ENCODE data around the gene TEX52.

TEX52 gene

DNA sequence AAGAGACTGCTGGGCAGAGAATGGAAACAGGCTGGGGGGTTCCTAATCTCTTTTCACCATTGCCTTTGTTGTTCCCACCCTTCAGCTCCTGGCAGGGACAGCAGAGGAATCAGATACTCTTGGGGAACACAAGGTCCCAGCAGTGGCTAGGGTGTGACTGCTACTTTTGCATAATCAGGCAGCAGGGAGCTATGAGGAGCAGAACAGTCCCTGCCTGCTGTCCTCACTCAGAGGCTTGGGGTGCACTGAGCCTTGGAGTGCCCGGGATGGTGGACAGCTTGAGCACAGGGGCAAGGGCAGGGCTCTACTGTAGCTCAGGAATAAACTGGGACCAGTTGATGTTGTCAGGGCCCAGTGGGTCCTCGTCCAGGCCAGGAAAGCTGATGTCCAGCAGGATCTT is 1.5 kb upstream of the TEX52 start:
- H3K4me3 ChIP-seq = no peak overlapping the region
- H3K27ac ChIP-seq = no peak overlapping the region
- H3K9me3 ChIP-seq (replicated peaks in 1 of 11) = no peaks in the 10 kb centered on the region
- peaks cover 0 to 50% (median 28%) of the 10 kb centered on the region in 11 experiments; a peak in 14 of 22 replicates for H4K20me1 ChIP-seq
- H3K4me1 ChIP-seq = peaks cover 0 to 17% (median 10%) of the 10 kb centered on the region in 10 experiments; a peak in 13 of 20 replicates
- TF ChIP-seq Cebpa-rat (IDR thresholded peaks at IDR 0.05) = no peak
- H3K9ac ChIP-seq = no peak overlapping the region
- H3K36me3 ChIP-seq = peaks cover 43 to 73% (median 67%) of the 10 kb centered on the region in 11 experiments
- H3K4me2 ChIP-seq = no peak overlapping the region
- H3K27me3 ChIP-seq = no peaks in the 10 kb centered on the region

DNA sequence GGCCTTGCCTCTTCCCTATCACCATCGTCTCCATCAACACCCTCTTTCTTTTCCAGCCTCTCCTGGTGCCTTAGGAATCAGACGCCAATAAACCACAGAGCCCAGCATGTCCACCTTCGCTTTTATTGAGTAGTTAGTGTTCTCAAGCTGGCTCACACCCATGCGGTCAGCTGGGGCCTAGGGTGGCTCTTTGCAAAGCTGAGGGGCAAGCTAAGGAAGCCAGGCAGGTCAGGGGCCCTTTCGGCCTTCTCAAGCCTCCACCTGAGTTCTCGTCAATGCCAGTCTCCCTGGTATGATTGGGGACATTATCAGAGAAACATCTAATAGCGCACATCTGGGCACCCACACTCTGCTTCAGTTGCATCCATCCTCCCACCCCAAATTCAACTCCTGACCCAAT is 737 bp upstream of the TEX52 start:
- Histone ChIP-seq H3K36me3 (peaks cover 36 to 65% (median 60%) of the 10 kb centered on the region in 11 experiments), H3K27ac (no peak overlapping the region), H3K9me3 (replicated peaks in 1 of 11) (no peaks in the 10 kb centered on the region), H3K4me1 (peaks cover 0 to 21% (median 13%) of the 10 kb centered on the region in 10 experiments; a peak in 14 of 20 replicates), H3K4me2 (no peak overlapping the region), H4K20me1 (peaks cover 0 to 42% (median 27%) of the 10 kb centered on the region in 11 experiments; a peak in 14 of 22 replicates), H3K9ac (no peak overlapping the region), H3K4me3 (no peak overlapping the region), H3K27me3 (no peaks in the 10 kb centered on the region)
- no peak for TF ChIP-seq Cebpa-rat (IDR thresholded peaks at IDR 0.05)

DNA sequence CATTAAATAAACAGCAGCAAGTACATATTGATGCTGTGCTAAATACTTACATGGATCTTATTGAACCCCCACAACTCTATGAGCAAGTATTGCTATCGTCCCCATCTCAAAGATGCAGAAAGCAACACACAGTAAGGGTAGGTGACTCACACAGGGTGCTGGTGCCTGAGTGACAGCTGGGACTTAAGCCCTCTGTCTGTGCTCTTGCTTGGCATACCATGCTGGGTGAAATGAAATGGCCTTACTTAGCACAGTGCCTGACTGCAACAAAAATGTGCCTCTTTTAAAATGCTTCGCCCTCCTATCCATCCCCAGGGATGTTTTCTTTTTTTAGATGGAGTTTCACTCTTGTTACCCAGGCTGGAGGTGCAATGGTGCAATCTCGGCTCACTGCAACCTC is 788 bp downstream of the TEX52 start:
- no peak overlapping the region for H3K4me3 ChIP-seq
- peaks cover 29 to 50% (median 44%) of the 10 kb centered on the region in 11 experiments for H3K36me3 ChIP-seq
- peaks cover 0 to 40% (median 24%) of the 10 kb centered on the region in 11 experiments; a peak in 14 of 22 replicates for H4K20me1 ChIP-seq
- H3K9ac ChIP-seq = 0 out of 22 replicates have a peak overlapping the region, but pooled peaks of 1 of the 11 experiments have one; percentile 24
- no peak overlapping the region for H3K27ac ChIP-seq
- peaks cover 5 to 36% (median 28%) of the 10 kb centered on the region in 10 experiments; a peak in 17 of 20 replicates for H3K4me1 ChIP-seq
- H3K4me2 ChIP-seq = peak overlapping the region in 5 of 11 experiments; percentile 14 to 39 (median 18); a peak in 5 of 22 replicates
- no peaks in the 10 kb centered on the region for H3K9me3 ChIP-seq (replicated peaks in 1 of 11)
- no peaks in the 10 kb centered on the region for H3K27me3 ChIP-seq
- TF ChIP-seq Cebpa-rat (IDR thresholded peaks at IDR 0.05) = no peak

DNA sequence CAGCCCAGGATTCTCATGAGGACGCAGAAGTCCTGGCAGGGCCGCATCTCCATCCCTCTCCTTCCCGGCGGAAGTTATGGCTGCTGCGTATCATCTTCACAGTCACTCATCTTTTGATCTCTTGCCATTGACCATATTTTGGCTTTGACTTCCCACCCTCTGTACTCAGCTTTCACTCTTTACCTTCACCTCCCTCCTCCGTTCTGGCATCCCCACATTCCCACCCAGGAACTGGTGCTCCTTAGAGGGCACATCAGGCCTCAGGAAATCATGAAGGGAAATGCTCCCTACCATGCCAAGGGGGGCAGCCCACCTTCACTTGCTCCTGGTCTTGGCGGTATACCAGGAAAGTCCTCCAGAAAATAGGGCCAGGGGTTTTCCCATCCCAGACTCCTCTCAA is 1.3 kb downstream of the TEX52 start:
- Histone ChIP-seq H3K4me1 (peaks cover 5 to 37% (median 28%) of the 10 kb centered on the region in 10 experiments; a peak in 17 of 20 replicates), H3K27ac (no peak overlapping the region), H3K36me3 (peaks cover 29 to 45% (median 39%) of the 10 kb centered on the region in 11 experiments), H3K9ac (0 out of 22 replicates have a peak overlapping the region, but pooled peaks of 1 of the 11 experiments have one; percentile 24), H3K4me3 (no peak overlapping the region), H3K4me2 (peak overlapping the region in 5 of 11 experiments; percentile 14 to 39 (median 18); a peak in 5 of 22 replicates), H3K27me3 (no peaks in the 10 kb centered on the region), H3K9me3 (replicated peaks in 1 of 11) (no peaks in the 10 kb centered on the region), H4K20me1 (peaks cover 0 to 40% (median 24%) of the 10 kb centered on the region in 11 experiments; a peak in 14 of 22 replicates)
- no peak for TF ChIP-seq Cebpa-rat (IDR thresholded peaks at IDR 0.05)

DNA sequence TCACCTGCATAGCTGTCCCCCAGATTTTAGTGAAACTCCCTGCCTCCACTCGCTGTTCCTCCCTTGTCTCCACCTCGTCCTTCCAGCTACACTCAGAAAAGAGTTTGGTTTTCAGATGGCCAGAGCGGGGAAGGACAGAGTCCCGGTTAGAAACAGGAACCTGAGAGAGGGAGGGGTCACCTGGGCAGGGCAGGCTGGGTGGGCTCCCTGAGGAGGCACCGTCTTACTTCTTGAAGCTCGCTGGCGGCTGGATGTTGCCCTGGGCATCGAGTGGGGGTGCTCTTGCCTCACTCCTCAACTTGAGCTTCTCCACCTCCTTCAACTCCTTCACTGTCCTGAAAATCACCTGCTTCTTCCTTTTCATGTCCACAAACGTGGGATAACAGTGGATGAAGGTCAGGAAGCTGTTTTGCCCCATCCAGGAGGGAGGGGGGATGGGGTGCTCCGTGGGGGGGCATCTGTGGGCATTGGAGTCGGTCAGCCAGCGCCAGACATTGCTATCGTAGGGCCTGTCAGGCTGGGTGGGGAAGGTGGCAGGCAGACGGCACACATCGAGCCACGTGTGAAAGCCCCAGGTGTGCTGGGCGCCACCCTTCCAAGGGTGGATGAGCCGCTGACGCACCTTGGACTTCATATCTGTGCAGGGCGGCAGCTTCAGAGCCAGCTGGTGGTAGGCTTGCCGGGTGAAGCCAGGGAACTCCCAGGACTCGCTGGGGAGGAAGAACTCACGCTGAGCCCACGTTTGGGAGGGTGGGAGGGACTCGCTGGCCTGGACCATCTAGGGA is 2.0 kb downstream of the TEX52 start:
- Histone ChIP-seq H3K9me3 (replicated peaks in 1 of 11) (no peaks in the 10 kb centered on the region), H3K27me3 (no peaks in the 10 kb centered on the region), H3K36me3 (peaks cover 26 to 38% (median 33%) of the 10 kb centered on the region in 11 experiments), H3K4me3 (no peak overlapping the region), H4K20me1 (peaks cover 0 to 40% (median 24%) of the 10 kb centered on the region in 11 experiments; a peak in 14 of 22 replicates), H3K4me1 (peaks cover 5 to 37% (median 28%) of the 10 kb centered on the region in 10 experiments; a peak in 17 of 20 replicates), H3K27ac (no peak overlapping the region), H3K9ac (no peak overlapping the region), H3K4me2 (no peak overlapping the region)
- no peak for TF ChIP-seq Cebpa-rat (IDR thresholded peaks at IDR 0.05)

DNA sequence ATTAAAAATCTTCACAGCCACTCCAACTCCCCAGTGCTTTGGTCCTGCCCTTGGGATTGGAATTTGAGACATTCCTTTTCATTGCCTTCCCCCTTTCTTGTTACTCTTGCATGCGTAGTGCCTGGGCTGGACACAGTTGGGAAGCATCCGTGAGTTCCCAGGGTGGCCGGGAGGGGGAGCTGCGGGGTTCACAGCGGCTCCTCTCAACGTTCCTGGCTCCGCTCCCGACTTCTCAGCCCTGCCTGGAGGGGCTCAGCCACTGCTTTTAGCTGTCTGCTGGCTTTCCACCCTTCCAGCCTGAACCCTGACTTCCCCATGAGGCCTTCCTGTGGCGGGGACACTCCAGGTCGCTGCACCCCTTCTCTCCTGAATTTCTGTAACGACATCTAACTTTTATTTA is 3.2 kb downstream of the TEX52 start:
- Histone ChIP-seq H3K4me2 (no peak overlapping the region), H3K27ac (no peak overlapping the region), H4K20me1 (peaks cover 0 to 33% (median 17%) of the 10 kb centered on the region in 11 experiments; a peak in 14 of 22 replicates), H3K27me3 (no peaks in the 10 kb centered on the region), H3K4me1 (peaks cover 5 to 37% (median 28%) of the 10 kb centered on the region in 10 experiments; a peak in 17 of 20 replicates), H3K9ac (no peak overlapping the region), H3K36me3 (peaks cover 14 to 31% (median 20%) of the 10 kb centered on the region in 11 experiments), H3K9me3 (replicated peaks in 1 of 11) (no peaks in the 10 kb centered on the region), H3K4me3 (no peak overlapping the region)
- no peak for TF ChIP-seq Cebpa-rat (IDR thresholded peaks at IDR 0.05)

DNA sequence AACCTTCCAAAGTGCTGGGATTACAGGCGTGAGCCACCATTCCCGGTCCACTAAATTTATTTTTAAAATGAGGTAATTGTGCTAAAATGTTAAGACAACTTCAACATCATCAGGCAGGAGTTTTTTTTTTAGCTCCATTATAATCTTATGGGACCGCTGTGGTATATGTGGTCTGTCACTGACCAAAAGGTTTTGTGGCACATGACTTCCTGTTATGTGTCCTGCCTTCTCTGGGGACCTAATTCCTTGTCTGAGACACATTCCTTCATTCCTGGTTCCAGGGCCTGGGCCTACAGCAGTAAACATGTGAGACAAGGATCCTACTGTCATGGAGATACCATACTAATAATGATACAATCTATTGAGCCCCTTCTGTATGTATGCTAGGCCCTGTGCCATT is 4.9 kb downstream of the TEX52 start:
- H3K9me3 ChIP-seq (replicated peaks in 1 of 11) = no peaks in the 10 kb centered on the region
- H3K4me1 ChIP-seq = peaks cover 5 to 37% (median 28%) of the 10 kb centered on the region in 10 experiments; a peak in 17 of 20 replicates
- H4K20me1 ChIP-seq = peaks cover 0 to 16% (median 4%) of the 10 kb centered on the region in 11 experiments; a peak in 12 of 22 replicates
- no peak overlapping the region for H3K4me3 ChIP-seq
- H3K27me3 ChIP-seq = no peaks in the 10 kb centered on the region
- peak overlapping the region in 10 of 11 experiments; percentile 26 to 56 (median 40); a peak in 15 of 22 replicates for H3K4me2 ChIP-seq
- no peak for TF ChIP-seq Cebpa-rat (IDR thresholded peaks at IDR 0.05)
- H3K9ac ChIP-seq = no peak overlapping the region
- H3K36me3 ChIP-seq = peaks cover 0 to 14% (median 5%) of the 10 kb centered on the region in 11 experiments; a peak in 13 of 22 replicates
- H3K27ac ChIP-seq = no peak overlapping the region

DNA sequence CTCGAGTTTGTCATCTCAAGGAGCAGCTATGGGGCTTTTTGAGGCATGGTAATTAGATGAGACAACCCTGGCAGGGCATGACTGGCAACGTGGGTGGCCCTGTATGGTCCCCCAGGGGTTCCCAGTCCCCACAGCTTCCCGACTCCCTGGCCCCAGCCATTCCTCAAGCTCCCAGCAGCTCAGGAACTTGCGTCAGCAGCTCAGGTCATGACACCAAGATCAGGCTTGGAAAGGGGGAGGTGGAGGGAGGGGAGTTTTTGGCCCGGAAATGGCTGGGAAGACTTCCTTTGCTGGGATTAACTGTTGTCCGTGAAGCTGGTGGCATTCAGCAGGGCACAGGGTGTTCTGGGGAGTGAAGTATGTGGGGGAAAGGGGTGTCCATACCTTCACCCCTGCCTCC is 11.6 kb downstream of the TEX52 start:
- Histone ChIP-seq H3K4me2 (no peak overlapping the region), H3K4me3 (no peak overlapping the region), H3K36me3 (peaks cover 0 to 29% (median 15%) of the 10 kb centered on the region in 11 experiments; a peak in 11 of 22 replicates), H3K9me3 (replicated peaks in 1 of 11) (no peaks in the 10 kb centered on the region), H3K27ac (no peak overlapping the region), H4K20me1 (peaks cover 0 to 9% (median 0%) of the 10 kb centered on the region in 11 experiments; a peak in 2 of 22 replicates), H3K4me1 (no peaks in the 10 kb centered on the region), H3K9ac (no peak overlapping the region), H3K27me3 (no peaks in the 10 kb centered on the region)
- TF ChIP-seq Cebpa-rat (IDR thresholded peaks at IDR 0.05) = no peak

DNA sequence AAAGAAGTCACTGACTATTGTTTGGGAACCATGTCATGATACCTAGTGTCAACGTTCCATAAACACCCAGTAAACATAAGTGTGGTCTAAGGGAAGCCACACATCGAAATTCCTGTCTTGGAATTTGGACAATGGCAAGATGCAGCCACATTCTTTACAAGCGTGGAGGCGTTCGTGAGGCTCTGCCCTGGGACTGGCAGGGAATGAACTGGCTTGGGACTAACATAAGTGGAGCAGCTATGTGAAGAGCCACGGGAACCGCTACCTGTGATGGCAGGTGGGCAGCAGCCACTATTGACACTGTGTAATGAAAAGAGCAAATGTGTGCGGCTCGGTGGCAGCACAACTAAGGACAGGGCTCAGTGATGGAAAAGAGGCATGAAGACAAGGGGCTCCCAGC is 12.1 kb downstream of the TEX52 start:
- Histone ChIP-seq H4K20me1 (peaks cover 0 to 9% (median 0%) of the 10 kb centered on the region in 11 experiments; a peak in 2 of 22 replicates), H3K9ac (no peak overlapping the region), H3K27ac (no peak overlapping the region), H3K4me1 (no peaks in the 10 kb centered on the region), H3K27me3 (no peaks in the 10 kb centered on the region), H3K4me3 (no peak overlapping the region), H3K4me2 (no peak overlapping the region), H3K9me3 (replicated peaks in 1 of 11) (no peaks in the 10 kb centered on the region), H3K36me3 (peaks cover 0 to 33% (median 18%) of the 10 kb centered on the region in 11 experiments; a peak in 14 of 22 replicates)
- no peak for TF ChIP-seq Cebpa-rat (IDR thresholded peaks at IDR 0.05)

All from BLaER1 treated with 17β-estradiol and CSF1 and Interleukin-3, amounts not matched to agents 10 nM and 100 nM (cell line).